ENCODE results near the gene TMEM258. TPM values are rescaled to one million over a fixed set of nuclear protein-coding genes. Genes with fewer than 3 reads are reported as not detected.

Gene TMEM258
- total and polyA plus RNA-seq, 8 donors, result 129 to 185 (median 161) TPM

DNA sequence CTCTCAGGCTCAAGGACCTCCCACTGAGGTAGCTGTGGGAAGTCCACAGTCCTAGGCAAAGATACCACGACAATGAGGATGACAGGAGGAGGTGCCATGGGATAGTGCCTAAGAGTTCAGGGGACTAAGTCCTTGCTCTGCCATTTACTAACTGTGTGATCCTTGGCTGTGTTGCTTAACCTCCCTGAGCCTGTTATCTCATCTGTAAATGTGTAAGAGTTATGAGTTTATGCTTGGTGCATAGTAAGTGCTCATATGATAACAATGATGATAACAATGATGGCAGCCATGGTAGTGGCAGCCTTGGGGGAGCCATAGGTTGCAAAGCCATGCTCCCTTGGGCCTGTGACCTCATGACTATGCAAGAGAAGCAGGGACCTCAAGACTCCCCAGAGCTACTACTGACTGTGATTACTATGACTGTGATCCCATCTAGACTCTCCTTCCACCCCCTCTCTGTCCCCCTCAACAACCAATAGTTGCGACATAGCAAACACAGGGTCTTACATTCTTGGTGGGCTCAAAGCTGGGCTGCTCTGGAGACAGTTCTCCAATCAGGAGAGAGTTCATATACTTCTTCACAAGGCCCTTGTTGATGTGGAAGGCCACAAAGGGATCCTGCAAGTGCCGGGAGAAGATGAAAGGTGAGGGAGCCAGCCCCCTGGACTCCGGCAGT, 20.5 kb upstream of the TMEM258 start:
- peaks cover 0 to 28% of the 10 kb centered on the region in 2 donors for H3K27me3 ChIP-seq
- DNase-seq, result peak in 1 of 4 donors; percentile 20
- intact Hi-C loops (cut with DNase I), result no loop called here
- H3K9me3 ChIP-seq, result no peaks in the 10 kb centered on the region
- H3K4me3 ChIP-seq, result no peak overlapping the region
- TF ChIP-seq, protein P1, sequence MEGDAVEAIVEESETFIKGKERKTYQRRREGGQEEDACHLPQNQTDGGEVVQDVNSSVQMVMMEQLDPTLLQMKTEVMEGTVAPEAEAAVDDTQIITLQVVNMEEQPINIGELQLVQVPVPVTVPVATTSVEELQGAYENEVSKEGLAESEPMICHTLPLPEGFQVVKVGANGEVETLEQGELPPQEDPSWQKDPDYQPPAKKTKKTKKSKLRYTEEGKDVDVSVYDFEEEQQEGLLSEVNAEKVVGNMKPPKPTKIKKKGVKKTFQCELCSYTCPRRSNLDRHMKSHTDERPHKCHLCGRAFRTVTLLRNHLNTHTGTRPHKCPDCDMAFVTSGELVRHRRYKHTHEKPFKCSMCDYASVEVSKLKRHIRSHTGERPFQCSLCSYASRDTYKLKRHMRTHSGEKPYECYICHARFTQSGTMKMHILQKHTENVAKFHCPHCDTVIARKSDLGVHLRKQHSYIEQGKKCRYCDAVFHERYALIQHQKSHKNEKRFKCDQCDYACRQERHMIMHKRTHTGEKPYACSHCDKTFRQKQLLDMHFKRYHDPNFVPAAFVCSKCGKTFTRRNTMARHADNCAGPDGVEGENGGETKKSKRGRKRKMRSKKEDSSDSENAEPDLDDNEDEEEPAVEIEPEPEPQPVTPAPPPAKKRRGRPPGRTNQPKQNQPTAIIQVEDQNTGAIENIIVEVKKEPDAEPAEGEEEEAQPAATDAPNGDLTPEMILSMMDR (IDR thresholded peaks at IDR 0.05), result no peak
- peaks cover 3 to 27% of the 10 kb centered on the region in 2 donors for H3K4me1 ChIP-seq
- peaks cover 0 to 50% of the 10 kb centered on the region in 2 donors for H3K36me3 ChIP-seq
- H3K27ac ChIP-seq, result no peak overlapping the region
- ATAC-seq, result no peak

DNA sequence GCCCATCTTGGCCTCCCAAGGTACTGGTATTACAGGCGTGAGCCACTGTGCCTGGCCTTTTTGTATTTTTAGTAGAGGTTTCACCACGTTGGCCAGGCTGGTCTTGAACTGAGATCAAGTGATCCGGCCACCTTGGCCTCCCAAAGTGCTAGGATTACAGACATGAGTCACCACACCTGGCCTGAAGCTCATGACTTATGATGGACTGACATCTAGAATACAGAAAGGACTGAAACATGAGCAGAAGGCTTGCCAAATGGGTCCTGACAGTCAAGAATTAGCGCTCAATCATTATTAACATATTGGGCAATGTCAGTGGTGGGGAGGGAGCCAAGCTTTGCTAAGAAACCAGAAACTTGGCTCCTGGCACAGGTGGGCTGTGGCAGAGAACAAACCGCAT, 19.4 kb upstream of the TMEM258 start:
- DNase-seq (no peak), ATAC-seq (no peak)
- Histone ChIP-seq H3K27ac (no peak overlapping the region), H3K4me1 (peaks cover 0 to 21% of the 10 kb centered on the region in 2 donors), H3K4me3 (no peak overlapping the region), H3K36me3 (peaks cover 0 to 60% of the 10 kb centered on the region in 2 donors), H3K9me3 (no peaks in the 10 kb centered on the region), H3K27me3 (peaks cover 0 to 21% of the 10 kb centered on the region in 2 donors)
- intact Hi-C loops (cut with DNase I), result no loop called here
- TF ChIP-seq, protein P1 (IDR thresholded peaks at IDR 0.05), result no peak

DNA sequence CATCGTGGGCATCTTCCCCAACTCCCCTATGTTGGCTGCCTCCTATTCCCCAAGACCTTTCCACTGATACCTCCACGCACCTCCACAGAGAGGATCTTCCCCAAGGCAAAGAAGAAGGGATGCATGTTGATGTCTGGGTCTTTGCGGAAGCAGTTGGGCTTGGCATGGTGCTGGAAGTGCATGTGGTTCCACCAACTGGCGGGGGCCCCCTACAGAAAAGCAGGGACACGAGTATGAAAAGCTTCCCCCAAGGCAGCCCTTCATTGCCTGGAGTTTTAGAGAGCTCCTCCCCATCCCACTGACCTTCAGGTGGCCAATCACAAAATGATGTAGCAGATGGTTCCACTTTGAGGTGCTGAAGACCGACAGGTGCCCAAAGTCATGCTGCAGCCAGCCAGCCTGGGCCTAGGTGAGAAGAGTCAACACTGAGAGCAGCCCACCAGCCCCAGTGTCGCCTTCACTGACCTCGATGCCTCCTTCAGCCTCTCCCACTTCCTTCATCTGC, 18.3 kb upstream of the TMEM258 start:
- Histone ChIP-seq H3K36me3 (peaks cover 0 to 67% of the 10 kb centered on the region in 2 donors), H3K9me3 (no peaks in the 10 kb centered on the region), H3K4me3 (no peak overlapping the region), H3K27me3 (peaks cover 0 to 10% of the 10 kb centered on the region in 2 donors), H3K4me1 (peaks cover 0 to 11% of the 10 kb centered on the region in 2 donors), H3K27ac (no peak overlapping the region)
- TF ChIP-seq, protein P1 (IDR thresholded peaks at IDR 0.05), result no peak
- intact Hi-C loops (cut with DNase I), result no loop called here
- DNase-seq (no peak), ATAC-seq (no peak)

DNA sequence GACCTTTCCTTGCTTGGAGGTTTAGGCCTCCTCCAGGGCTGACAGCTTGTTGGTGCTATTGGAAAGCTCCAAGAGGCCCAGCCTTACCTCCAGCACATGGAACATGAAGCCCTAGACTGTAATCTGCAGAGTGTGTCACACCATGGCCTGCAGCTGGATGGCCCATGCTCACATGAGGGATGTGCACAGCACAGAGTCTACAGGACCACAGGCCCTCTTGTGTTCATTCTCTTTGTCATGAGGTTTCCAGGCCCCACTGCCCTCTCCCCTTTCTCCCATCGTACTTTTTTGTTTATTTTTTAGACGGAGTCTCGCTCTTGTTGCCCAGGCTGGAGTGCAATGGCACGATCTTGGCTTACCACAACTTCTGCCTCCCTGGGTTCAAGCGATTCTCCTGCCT, 14.4 kb upstream of the TMEM258 start:
- no peaks in the 10 kb centered on the region for H3K4me1 ChIP-seq
- no peaks in the 10 kb centered on the region for H3K27me3 ChIP-seq
- peaks cover 0 to 96% of the 10 kb centered on the region in 2 donors for H3K36me3 ChIP-seq
- DNase-seq, result no peak
- no peaks in the 10 kb centered on the region for H3K9me3 ChIP-seq
- TF ChIP-seq, protein P1 (IDR thresholded peaks at IDR 0.05), result no peak
- ATAC-seq, result no peak
- intact Hi-C loops (cut with DNase I), result loop anchor here in 1 of 2 donors (10.0 kb wide), 1 partner anchor 308 kb away; no protein-coding TSS in a partner anchor
- no peak overlapping the region for H3K27ac ChIP-seq
- H3K4me3 ChIP-seq, result no peak overlapping the region

DNA sequence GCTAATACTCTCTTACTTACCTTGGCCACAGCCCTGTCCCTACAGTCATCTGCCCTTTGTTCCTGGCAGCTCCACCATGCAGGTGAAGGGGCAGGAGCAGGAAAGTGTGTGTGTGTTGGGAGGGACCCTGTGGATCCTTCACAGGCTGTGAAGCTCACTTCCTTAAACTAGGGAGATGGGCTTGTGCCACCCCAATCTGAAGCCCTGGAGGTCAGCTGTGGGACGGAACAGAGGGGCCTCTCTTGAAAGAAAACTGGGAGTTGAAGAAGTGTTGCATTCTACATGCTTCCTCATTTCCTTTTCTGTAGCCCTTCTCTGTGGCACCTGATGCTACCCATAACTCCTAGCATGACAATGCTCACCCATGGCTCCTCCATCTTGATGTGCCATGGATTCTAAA, 12.7 kb upstream of the TMEM258 start:
- Histone ChIP-seq H3K4me1 (no peaks in the 10 kb centered on the region), H3K9me3 (no peaks in the 10 kb centered on the region), H3K36me3 (peaks cover 0 to 93% of the 10 kb centered on the region in 2 donors), H3K4me3 (no peak overlapping the region), H3K27me3 (no peaks in the 10 kb centered on the region), H3K27ac (no peak overlapping the region)
- TF ChIP-seq, protein P1 (IDR thresholded peaks at IDR 0.05), result no peak
- DNase-seq, result no peak
- no peak for ATAC-seq
- intact Hi-C loops (cut with DNase I), result loop anchor here in 1 of 2 donors (10.0 kb wide), 1 partner anchor 310 kb away; no protein-coding TSS in a partner anchor

Data from left lung (tissue), 10 donors.